Fibroblast of lung (primary cell): ENCODE results near the gene IGF2. TPM values are rescaled to one million over a fixed set of nuclear protein-coding genes. Genes with fewer than 3 reads are reported as not detected.

Source experiments
- DNase-seq, 2 donors: peaks; one replicate each; pipeline versions ENCODE4 v3.0.0 to v3.0.0-alpha.2; 2010; ENCODE audit warnings: low read depth in 2 of 2
- H2AFZ ChIP-seq: 2 replicates; pipeline ENCODE4 v1.5.1; 2012; ENCODE audit warnings: low read length, control low read depth, inconsistent platforms
- H3K27ac ChIP-seq: 2 replicates; pipeline ENCODE4 v1.5.1; 2011; ENCODE audit warnings: low read length, control low read depth; ENCODE audit not compliant: insufficient read depth
- H3K27me3 ChIP-seq: 2 replicates; pipeline ENCODE4 v1.5.1; 2011; ENCODE audit warnings: mild to moderate bottlenecking, low read length; ENCODE audit not compliant: control insufficient read depth, insufficient read depth
- H3K36me3 ChIP-seq: 2 replicates; pipeline ENCODE4 v1.5.1; 2011; ENCODE audit warnings: low read length; ENCODE audit not compliant: control insufficient read depth, insufficient read depth
- H3K4me1 ChIP-seq: 2 replicates; pipeline ENCODE4 v1.5.1; 2011; ENCODE audit warnings: low read length; ENCODE audit not compliant: control insufficient read depth, insufficient read depth; ENCODE audit errors: extremely low read depth
- H3K4me2 ChIP-seq: 2 replicates; pipeline ENCODE4 v1.5.1; 2011; ENCODE audit warnings: low read length, control low read depth; ENCODE audit not compliant: insufficient read depth; ENCODE audit errors: extremely low read depth
- H3K4me3 ChIP-seq, 4 experiments: fragments of 200-600 bp in 1 of 4; sonication (generic) in 1 of 4; replicated peaks in 1 of 4; 2 replicates each; pipeline ENCODE4 v1.5.1; 2011 to 2016; ENCODE audit warnings: low read length in 4 of 4, low read depth in 3 of 4, mild to moderate bottlenecking in 3 of 4, control low read depth in 2 of 4, inconsistent platforms in 1 of 4, mixed read lengths in 1 of 4; ENCODE audit not compliant: insufficient read depth in 1 of 4; ENCODE audit errors: control extremely low read depth in 1 of 4
- H3K79me2 ChIP-seq: 2 replicates; pipeline ENCODE4 v1.5.1; 2012; ENCODE audit warnings: mild to moderate bottlenecking, low read length, inconsistent platforms; ENCODE audit not compliant: control insufficient read depth, insufficient read depth
- H3K9ac ChIP-seq: 2 replicates; pipeline ENCODE4 v1.5.1; 2011; ENCODE audit warnings: mild to moderate bottlenecking, low read length, control low read depth; ENCODE audit not compliant: insufficient read depth
- H3K9me3 ChIP-seq: 2 replicates; pipeline ENCODE4 v1.5.1; 2012; ENCODE audit warnings: low read depth, low read length; ENCODE audit not compliant: control insufficient read depth, insufficient read depth
- H4K20me1 ChIP-seq: 2 replicates; pipeline ENCODE4 v1.5.1; 2011; ENCODE audit warnings: low read length; ENCODE audit not compliant: control insufficient read depth, insufficient read depth; ENCODE audit errors: extremely low read depth
- CTCF ChIP-seq, 2 donors: IDR thresholded peaks in 1 of 2; conservative IDR thresholded peaks in 1 of 2; 1 replicate in 1 of 2; 2 replicates in 1 of 2; pipeline ENCODE4 v1.5.1; 2011 to 2012; ENCODE audit warnings: low read length in 2 of 2, control low read depth in 1 of 2, inconsistent platforms in 1 of 2, low read depth in 1 of 2, mild to moderate bottlenecking in 1 of 2
- EZH2 ChIP-seq: IDR thresholded peaks from 2 replicates; pipeline ENCODE4 v1.5.1; 2012; ENCODE audit warnings: low read length, control low read depth, mild to moderate bottlenecking; ENCODE audit errors: missing control alignments
- polyA plus RNA-seq, 2 donors: library from polyadenylated mRNA; depleted of rRNA in 1 of 2; stranded (reverse) in 1 of 2; unstranded in 1 of 2; fragments of >200 nt; gene quantifications; 2 replicates each; pipeline ENCODE4 v1.2.1, GENCODE V29; 2011 to 2012; ENCODE audit warnings: missing spikeins in 1 of 2
- total RNA-seq: library from RNA; depleted of rRNA; stranded (reverse); fragments of >200 nt; gene quantifications from 2 replicates; pipeline ENCODE4 v1.2.1, GENCODE V29; 2014

The IGF2 gene
- total and polyA plus RNA-seq, 2 donors (not counting 1 experiment from before 2014, with no cell fraction given) = 0.08 to 0.17 TPM

DNA sequence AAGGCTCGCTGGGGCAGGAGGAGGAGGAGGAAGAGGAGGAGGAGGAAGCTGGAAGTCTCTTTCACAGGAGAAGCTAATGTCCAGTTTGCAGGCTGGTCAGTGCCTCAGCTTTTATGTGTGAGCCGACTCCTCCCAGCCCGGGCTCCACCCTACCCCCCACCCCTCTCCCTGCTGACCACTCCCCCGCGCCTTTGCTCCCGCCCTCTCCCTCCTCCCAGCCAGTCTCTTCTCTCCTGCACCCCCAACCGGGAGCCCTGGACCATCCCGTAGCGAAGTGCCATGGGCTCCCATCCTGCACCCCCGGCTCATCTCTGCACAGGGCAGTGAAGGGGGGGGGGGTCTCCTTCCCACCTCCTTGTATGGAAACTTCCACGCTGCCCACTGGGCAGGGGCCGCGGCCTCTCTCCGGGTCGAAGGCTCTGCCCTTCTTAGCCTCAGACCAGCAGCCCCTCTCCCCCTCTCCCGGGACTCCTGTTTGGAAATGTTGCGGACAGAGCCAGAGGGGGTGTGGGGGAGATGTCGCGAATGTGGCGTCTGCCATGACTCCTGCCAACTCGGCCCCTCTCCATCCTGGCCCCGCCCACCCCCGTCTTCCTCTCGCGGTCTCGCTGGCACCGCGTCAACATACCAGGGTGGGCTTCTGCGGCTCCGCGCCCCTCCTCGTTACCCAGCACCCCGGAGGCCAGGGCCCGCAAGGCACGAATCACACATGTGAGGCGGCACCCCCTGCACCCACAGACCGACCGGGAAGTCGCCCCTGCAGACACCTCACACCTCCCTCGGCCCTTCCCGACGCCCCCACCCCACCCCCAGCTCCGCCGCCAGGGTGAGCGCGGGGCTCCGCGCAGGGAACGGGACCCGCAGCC lies 1.8 kb downstream of the IGF2 start:
- Histone ChIP-seq H3K4me2 (no peak overlapping the region), H2AFZ (no peak overlapping the region), H3K36me3 (no peaks in the 10 kb centered on the region), H4K20me1 (peaks cover 1% of the 10 kb centered on the region), H3K79me2 (no peaks in the 10 kb centered on the region), H3K27ac (no peak overlapping the region), H3K4me3 (peak overlapping the region in 1 of 4 experiments; percentile 45), H3K9ac (no peak overlapping the region), H3K4me1 (no peaks in the 10 kb centered on the region), H3K9me3 (no peaks in the 10 kb centered on the region), H3K27me3 (peaks cover 29% of the 10 kb centered on the region)
- DNase-seq = peak; percentile 43 to 80
- TF ChIP-seq CTCF (conservative IDR thresholded peaks at IDR 0.05 in 1 of 2, IDR thresholded peaks at IDR 0.05 in 1 of 2; ENCODE audit: low read depth in 1 of 2, low read length in 2 of 2) = no peak
- peak; percentile 94 for TF ChIP-seq EZH2

- no peak for TF ChIP-seq EZH2
- H3K4me1 ChIP-seq = no peaks in the 10 kb centered on the region
- no peaks in the 10 kb centered on the region for H3K79me2 ChIP-seq
- H3K9ac ChIP-seq = no peak overlapping the region
- no peak overlapping the region for H3K4me2 ChIP-seq
- no peak overlapping the region for H2AFZ ChIP-seq
- H3K4me3 ChIP-seq = peak overlapping the region in 1 of 4 experiments; percentile 24
- H3K36me3 ChIP-seq = no peaks in the 10 kb centered on the region
- DNase-seq = no peak
- H3K27me3 ChIP-seq = peaks cover 27% of the 10 kb centered on the region
- no peak overlapping the region for H3K27ac ChIP-seq
- H4K20me1 ChIP-seq = peaks cover 1% of the 10 kb centered on the region
- H3K9me3 ChIP-seq = no peaks in the 10 kb centered on the region
These were observed 2.3 kb downstream of the IGF2 start for GRCh38 chr11:2136952-2137201.

- no peak for DNase-seq
- Histone ChIP-seq H3K27me3 (peaks cover 24% of the 10 kb centered on the region), H4K20me1 (peaks cover under 1% of the 10 kb centered on the region), H3K79me2 (no peaks in the 10 kb centered on the region), H3K36me3 (no peaks in the 10 kb centered on the region), H3K4me3 (peak overlapping the region in 1 of 4 experiments; percentile 24), H3K27ac (no peak overlapping the region), H3K9me3 (no peaks in the 10 kb centered on the region), H2AFZ (no peak overlapping the region), H3K9ac (no peak overlapping the region), H3K4me1 (no peaks in the 10 kb centered on the region), H3K4me2 (no peak overlapping the region)
- TF ChIP-seq CTCF (conservative IDR thresholded peaks at IDR 0.05 in 1 of 2, IDR thresholded peaks at IDR 0.05 in 1 of 2; ENCODE audit: low read depth in 1 of 2, low read length in 2 of 2) (no peak), EZH2 (no peak)
These were observed 2.8 kb downstream of the IGF2 start for GRCh38 chr11:2136209-2136951.
